GM18507 (cell line): ENCODE data around the gene FAM83D.

Source experiments
- DNase-seq: peaks from one replicate; pipeline ENCODE4 v3.0.0; 2011; ENCODE audit warnings: low read depth; ENCODE audit not compliant: insufficient read length; ENCODE audit errors: extremely low spot score
- FAIRE-seq: peaks from 2 replicates; lab custom pipeline; 2011; peaks lifted over from hg19 to GRCh38; lab: Jason Lieb, UNC

Gene FAM83D, protein sequence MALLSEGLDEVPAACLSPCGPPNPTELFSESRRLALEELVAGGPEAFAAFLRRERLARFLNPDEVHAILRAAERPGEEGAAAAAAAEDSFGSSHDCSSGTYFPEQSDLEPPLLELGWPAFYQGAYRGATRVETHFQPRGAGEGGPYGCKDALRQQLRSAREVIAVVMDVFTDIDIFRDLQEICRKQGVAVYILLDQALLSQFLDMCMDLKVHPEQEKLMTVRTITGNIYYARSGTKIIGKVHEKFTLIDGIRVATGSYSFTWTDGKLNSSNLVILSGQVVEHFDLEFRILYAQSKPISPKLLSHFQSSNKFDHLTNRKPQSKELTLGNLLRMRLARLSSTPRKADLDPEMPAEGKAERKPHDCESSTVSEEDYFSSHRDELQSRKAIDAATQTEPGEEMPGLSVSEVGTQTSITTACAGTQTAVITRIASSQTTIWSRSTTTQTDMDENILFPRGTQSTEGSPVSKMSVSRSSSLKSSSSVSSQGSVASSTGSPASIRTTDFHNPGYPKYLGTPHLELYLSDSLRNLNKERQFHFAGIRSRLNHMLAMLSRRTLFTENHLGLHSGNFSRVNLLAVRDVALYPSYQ

DNA sequence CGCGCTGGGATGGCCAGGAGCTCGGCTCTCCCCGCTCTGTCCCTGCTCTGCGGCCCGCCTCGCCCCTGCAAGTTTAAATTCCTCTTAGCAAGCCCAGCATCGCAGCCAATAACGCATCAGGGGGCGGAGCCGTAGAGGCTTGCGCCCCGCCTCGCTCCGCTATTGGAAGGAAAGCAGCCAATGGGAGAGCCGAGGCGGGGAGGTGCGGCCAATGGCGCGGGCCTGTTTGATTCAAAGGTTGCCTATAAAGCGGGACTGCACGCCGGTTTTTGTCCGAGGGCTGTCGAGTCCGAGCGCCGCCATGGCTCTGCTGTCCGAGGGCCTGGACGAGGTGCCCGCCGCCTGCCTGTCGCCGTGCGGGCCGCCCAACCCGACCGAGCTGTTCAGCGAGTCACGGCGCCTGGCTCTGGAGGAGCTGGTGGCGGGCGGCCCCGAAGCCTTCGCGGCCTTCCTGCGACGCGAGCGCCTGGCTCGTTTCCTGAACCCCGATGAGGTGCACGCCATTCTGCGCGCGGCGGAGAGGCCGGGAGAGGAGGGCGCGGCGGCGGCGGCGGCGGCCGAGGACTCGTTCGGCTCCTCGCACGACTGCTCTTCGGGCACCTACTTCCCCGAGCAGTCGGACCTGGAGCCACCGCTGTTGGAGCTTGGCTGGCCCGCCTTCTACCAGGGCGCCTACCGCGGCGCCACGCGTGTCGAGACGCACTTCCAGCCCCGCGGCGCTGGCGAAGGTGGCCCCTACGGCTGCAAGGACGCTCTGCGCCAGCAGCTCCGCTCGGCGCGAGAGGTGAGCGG lies at the start of gene FAM83D:
FAM83D (plus strand) TSS at position 276 of the 792 bp plus-strand sequence; CDS start at position 302, 26 bp downstream.
- FAIRE-seq = peak; percentile 96

GRCh38 chr20:38877483-38877882 lies 48.7 kb upstream of the FAM83D start:
- FAIRE-seq (no peak), DNase-seq (no peak)

More for the DNA sequence above, at the start of gene FAM83D:
- peak; percentile 99 for DNase-seq

- DNase-seq (no peak), FAIRE-seq (no peak)
Observed at GRCh38 chr20:38878866-38879265, 47.4 kb upstream of the FAM83D start.

GRCh38 chr20:38880952-38881735 lies 45.1 kb upstream of the FAM83D start:
- DNase-seq (no peak), FAIRE-seq (peak; percentile 60)

GRCh38 chr20:38881806-38882440 lies 44.3 kb upstream of the FAM83D start:
- DNase-seq (no peak), FAIRE-seq (no peak)

- no peak for DNase-seq
Observed at GRCh38 chr20:38882600-38882999, 43.6 kb upstream of the FAM83D start.

GRCh38 chr20:38883081-38883980 lies 42.9 kb upstream of the FAM83D start:
- FAIRE-seq (no peak), DNase-seq (no peak)

More at GRCh38 chr20:38882600-38882999, 43.6 kb upstream of the FAM83D start:
- no peak for FAIRE-seq

DNA sequence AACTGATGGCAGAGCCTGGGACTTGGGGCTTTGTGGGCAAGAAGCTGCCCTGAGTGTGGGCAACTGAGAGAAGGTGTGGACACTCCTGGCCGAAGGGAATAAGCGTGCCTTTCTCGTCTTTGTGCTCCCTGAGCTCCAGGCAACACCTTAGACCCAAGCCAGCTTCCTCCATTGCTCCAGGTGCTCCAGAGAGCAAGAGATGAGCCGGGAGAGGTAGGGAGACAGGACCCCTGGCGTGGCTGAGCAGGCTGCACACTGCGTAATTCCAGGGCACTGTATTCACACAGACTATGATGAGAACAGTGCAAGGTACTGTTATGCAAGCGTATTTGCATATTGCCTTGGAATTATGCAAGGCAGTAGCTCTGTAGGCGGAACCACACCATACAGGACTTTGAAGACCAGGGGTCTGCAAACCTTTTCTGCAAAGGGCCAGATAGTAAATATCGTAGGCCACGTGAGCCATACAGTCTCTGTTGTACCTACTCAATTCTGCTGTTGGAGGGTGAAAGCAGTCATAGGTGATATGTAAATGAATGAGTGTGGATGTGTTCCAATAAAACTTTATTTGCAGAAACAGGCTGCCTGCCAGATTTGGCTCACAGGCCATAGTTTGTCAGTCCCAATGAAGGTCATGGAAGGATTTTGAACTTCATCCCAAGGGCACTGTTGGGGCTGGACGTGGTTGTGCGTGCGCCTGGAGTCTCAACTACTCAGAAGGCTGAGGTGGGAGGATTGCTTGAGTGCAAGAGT lies 42.1 kb upstream of the FAM83D start:
- FAIRE-seq = no peak

DNA sequence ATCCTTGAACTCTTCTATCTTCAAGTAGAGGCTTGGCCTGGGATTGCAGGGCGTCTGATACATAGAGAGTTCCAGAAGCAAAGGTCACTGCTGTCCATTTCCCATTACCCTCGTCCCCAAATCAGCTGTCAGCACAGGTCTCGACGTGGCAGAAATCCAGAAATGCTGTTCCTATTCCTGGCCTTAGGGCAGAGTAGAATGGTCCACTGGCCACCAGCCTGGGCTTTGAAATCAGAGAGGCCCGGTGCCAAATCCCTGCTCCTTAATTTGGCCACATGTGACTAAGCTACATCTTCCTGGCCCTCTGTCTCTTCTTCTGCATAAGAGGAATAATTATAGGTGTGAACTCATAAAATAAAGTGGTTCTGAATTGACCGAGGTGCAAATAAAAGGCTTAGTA lies 40.9 kb upstream of the FAM83D start:
- DNase-seq (no peak), FAIRE-seq (no peak)

More for the DNA sequence above, 42.1 kb upstream of the FAM83D start:
- no peak for DNase-seq

DNA sequence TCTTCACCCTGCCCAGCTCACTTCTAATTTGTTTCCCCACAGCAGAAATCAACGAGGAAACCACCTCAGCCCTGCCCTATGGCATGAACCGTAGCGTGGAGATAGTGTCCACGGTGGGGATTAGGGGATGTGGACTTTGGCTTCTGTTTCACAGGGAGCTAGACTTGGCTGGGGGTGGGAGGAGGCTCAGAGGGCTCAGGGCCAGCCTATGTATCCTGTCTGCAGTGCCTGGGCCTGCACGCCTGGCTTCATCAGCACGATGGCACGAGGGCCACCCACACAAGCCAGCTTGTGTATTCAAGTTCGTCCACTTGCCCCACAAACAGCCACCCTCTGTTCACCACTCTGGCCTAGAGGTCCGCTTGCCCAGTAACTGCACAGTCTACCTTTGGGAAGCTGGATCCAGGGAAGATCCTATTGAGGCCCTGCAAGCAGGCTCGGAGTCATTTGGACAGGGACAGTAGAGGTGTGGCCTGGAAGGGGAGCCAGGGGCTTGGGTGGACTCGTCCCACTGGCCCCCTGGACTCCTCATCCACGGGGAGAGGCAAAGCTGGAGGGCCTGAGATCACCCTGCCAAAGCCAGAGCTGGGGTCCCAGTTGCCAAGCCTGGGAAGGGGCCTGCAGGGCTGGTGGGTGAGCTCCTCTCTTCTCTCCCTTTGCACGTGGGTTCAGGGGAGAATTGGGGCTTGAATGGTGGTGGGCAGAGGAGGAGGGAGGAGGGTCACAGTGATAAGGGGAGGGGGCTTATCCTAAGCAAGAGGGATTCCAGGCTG lies 38.0 kb upstream of the FAM83D start:
- no peak for FAIRE-seq
- no peak for DNase-seq

GRCh38 chr20:38889050-38889449 lies 37.2 kb upstream of the FAM83D start:
- FAIRE-seq (no peak), DNase-seq (no peak)

DNA sequence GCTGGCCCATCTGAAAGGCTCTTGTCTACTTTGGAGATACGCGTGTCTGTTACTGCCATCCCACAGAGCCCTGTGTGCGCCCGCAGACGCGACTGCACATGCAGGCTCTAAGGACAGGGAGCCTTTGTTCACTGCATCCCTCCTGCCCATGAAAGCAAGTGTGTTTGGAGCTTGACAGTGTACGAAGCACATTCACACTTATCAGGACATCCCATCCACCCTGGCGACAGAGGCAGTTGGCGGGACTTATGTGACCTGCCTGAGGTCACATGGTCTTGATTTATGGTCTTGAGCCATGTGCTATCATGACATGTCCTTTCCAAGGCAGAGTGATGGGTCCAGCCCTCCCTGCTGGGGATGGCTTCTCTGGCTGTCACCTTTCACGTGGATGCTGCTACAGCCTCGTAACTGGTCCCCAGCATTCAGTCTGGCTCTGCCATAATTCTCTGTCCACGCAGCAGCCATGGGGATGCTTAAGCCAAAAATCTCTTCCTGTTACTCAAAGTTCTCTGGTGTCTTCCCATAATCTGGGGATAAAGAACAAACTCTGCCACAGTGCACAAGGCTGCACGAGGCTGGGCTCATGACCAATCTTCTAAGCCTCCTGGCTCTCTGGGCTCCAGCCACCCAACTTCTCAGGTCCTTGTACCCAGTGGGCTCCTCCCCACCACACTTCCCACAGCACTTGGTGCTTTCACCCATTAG lies 36.3 kb upstream of the FAM83D start:
- DNase-seq (no peak), FAIRE-seq (no peak)

DNA sequence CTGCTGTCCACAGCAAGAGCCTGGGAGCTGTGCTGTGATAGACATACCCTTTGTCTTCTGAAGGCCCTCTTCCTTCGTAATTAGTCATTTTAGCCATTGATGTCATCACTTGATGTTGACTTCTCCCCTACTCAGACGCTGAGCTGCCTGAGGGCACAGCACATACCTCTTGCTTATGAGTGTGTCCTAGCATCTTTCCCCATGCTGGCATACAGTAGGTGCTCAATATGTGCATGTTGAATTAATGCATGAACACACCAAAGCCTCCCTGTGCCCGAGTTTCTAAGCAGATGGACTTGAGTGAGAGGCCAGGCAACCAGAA lies 35.8 kb upstream of the FAM83D start:
- FAIRE-seq = peak; percentile 33

GRCh38 chr20:38892091-38892981 lies 33.9 kb upstream of the FAM83D start:
- FAIRE-seq (peak; percentile 89), DNase-seq (no peak)

More for the DNA sequence above, 35.8 kb upstream of the FAM83D start:
- no peak for DNase-seq

DNA sequence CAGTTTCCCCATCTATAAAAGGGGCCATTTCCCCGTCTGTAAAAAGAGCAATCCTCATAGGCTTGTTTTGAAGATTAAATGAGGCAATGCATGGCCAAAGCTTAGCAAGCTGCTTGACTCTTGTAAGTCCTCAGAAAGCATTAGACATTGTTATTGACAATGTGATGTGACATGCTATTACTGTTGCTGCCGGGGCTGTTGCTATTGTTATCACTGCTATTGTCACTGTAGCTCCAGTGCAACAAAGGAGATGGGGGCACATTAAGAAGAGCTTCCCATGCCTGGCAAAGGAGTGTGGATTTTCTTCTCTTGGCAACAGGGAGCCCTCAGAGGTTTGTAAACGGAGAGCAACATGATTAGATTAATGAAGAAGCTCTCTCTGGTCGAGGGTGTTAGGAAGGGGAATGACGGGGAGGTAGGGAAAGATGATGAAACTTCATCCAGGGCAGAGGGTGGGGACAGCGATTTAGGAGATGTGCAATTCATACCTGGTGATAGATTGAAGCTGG lies 33.1 kb upstream of the FAM83D start:
- no peak for FAIRE-seq

More for the DNA sequence above, 33.1 kb upstream of the FAM83D start:
- DNase-seq = no peak
